Neural cell (in vitro differentiated cells): ENCODE measurements around the gene LY6G5B. TPM values are rescaled to one million over a fixed set of nuclear protein-coding genes. Genes with fewer than 3 reads are reported as not detected.
A peak's percentile ranks its signal among the peaks of the same experiment; 100 is the strongest.

ENCODE experiments used
- H2AFZ ChIP-seq: fragments of 200-600, 300-800 bp; sonication (generic), shearing (Covaris generic); 2 replicates; pipeline ENCODE4 v1.6.0; 2014; ENCODE audit warnings: low read depth, mild to moderate bottlenecking, antibody characterized with exemption, low read length, moderate library complexity
- H3F3A ChIP-seq: fragments of 200-600 bp; shearing (Covaris generic); 2 replicates; pipeline ENCODE4 v1.6.1; 2016; ENCODE audit warnings: mild to moderate bottlenecking, moderate library complexity, mixed read lengths, antibody characterized with exemption, low read length; ENCODE audit not compliant: insufficient read depth, poor library complexity, severe bottlenecking
- H3K27ac ChIP-seq: fragments of 200-600, 300-800 bp; sonication (generic), shearing (Covaris generic); 2 replicates; pipeline ENCODE4 v1.5.1; 2014; ENCODE audit warnings: mild to moderate bottlenecking, low read length, moderate library complexity
- H3K27me3 ChIP-seq: fragments of 300-800, 200-600 bp; sonication (generic), shearing (Covaris generic); 2 replicates; pipeline ENCODE4 v1.6.0; 2014; ENCODE audit warnings: mild to moderate bottlenecking, low read depth, low read length, moderate library complexity; ENCODE audit not compliant: insufficient read depth
- H3K36me3 ChIP-seq: fragments of 300-800, 200-600 bp; sonication (generic), shearing (Covaris generic); 2 replicates; pipeline ENCODE4 v1.5.1; 2014; ENCODE audit warnings: mild to moderate bottlenecking, antibody characterized with exemption, low read length, moderate library complexity; ENCODE audit not compliant: insufficient read depth
- H3K4me2 ChIP-seq: fragments of 300-800, 200-600 bp; sonication (generic), shearing (Covaris generic); 2 replicates; pipeline ENCODE4 v1.6.0; 2014; ENCODE audit warnings: mild to moderate bottlenecking, low read length
- H3K4me3 ChIP-seq: fragments of 300-800, 200-600 bp; sonication (generic), shearing (Covaris generic); 2 replicates; pipeline ENCODE4 v1.5.1; 2014; ENCODE audit warnings: mild to moderate bottlenecking, low read length, moderate library complexity
- H3K79me2 ChIP-seq: fragments of 200-600 bp; shearing (Covaris generic); replicated peaks from 2 replicates; pipeline ENCODE4 v1.6.0; 2014; ENCODE audit warnings: mild to moderate bottlenecking, low read length, moderate library complexity; ENCODE audit not compliant: insufficient read depth
- H3K9ac ChIP-seq: fragments of 300-800, 200-600 bp; sonication (generic), shearing (Covaris generic); 2 replicates; pipeline ENCODE4 v1.6.1; 2016; ENCODE audit warnings: mild to moderate bottlenecking, low read length, mixed read lengths
- H3K9me2 ChIP-seq: fragments of 200-600 bp; shearing (Covaris generic); 2 replicates; pipeline ENCODE4 v1.6.1; 2016; ENCODE audit warnings: mild to moderate bottlenecking, low read length, mixed read lengths; ENCODE audit not compliant: insufficient read depth
- H3K9me3 ChIP-seq: fragments of 200-600, 300-800 bp; sonication (generic), shearing (Covaris generic); 2 replicates; pipeline ENCODE4 v1.6.1; 2016; ENCODE audit warnings: mild to moderate bottlenecking, mixed run types, low read length, moderate library complexity, mixed read lengths
- H4K20me1 ChIP-seq: fragments of 200-600 bp; shearing (Covaris generic); 2 replicates; pipeline ENCODE4 v1.6.1; 2016; ENCODE audit warnings: mild to moderate bottlenecking, mixed run types; ENCODE audit not compliant: insufficient read depth
- EP300 ChIP-seq: fragments of 450-650 bp; conservative IDR thresholded peaks from 2 replicates; pipeline ENCODE4 v1.6.1; 2014; ENCODE audit warnings: antibody characterized with exemption, mild to moderate bottlenecking, moderate library complexity; ENCODE audit not compliant: poor library complexity, severe bottlenecking
- MXI1 ChIP-seq: fragments of 450-650 bp; conservative IDR thresholded peaks from 2 replicates; pipeline ENCODE4 v1.6.1; 2014; ENCODE audit warnings: antibody characterized with exemption, mild to moderate bottlenecking; ENCODE audit not compliant: poor library complexity, severe bottlenecking
- POLR2AphosphoS5 ChIP-seq: IDR thresholded peaks from 2 replicates; pipeline ENCODE4 v1.6.1; 2012
- RAD21 ChIP-seq: fragments of 450-650 bp; conservative IDR thresholded peaks from 2 replicates; pipeline ENCODE4 v1.6.1; 2014; ENCODE audit warnings: antibody characterized with exemption, mild to moderate bottlenecking, moderate library complexity
- SMC3 ChIP-seq: fragments of 450-650 bp; conservative IDR thresholded peaks from 2 replicates; pipeline ENCODE4 v1.6.1; 2014; ENCODE audit warnings: antibody characterized with exemption, mild to moderate bottlenecking, moderate library complexity; ENCODE audit not compliant: poor library complexity
- TAF1 ChIP-seq: IDR thresholded peaks from 2 replicates; pipeline ENCODE4 v1.6.1; 2012; ENCODE audit warnings: low read depth
- polyA plus RNA-seq: library from polyadenylated mRNA; depleted of rRNA; stranded (reverse); fragments of >200 nt; gene quantifications from 2 replicates; pipeline ENCODE4 v1.2.3, GENCODE V29; 2014
- TF ChIP-seq, protein P1 (sequence below): fragments of 450-650 bp; IDR thresholded peaks from 2 replicates; pipeline ENCODE4 v1.5.1; 2014; ENCODE audit warnings: antibody characterized with exemption, mild to moderate bottlenecking, moderate library complexity; ENCODE audit not compliant: poor library complexity, severe bottlenecking
- TF ChIP-seq, protein P2 (sequence below): IDR thresholded peaks from 2 replicates; pipeline ENCODE4 v1.6.1; 2012; ENCODE audit warnings: borderline replicate concordance

LY6G5B gene
- polyA plus RNA-seq, 1 donor from 2014 or later: 4.0 TPM

DNA sequence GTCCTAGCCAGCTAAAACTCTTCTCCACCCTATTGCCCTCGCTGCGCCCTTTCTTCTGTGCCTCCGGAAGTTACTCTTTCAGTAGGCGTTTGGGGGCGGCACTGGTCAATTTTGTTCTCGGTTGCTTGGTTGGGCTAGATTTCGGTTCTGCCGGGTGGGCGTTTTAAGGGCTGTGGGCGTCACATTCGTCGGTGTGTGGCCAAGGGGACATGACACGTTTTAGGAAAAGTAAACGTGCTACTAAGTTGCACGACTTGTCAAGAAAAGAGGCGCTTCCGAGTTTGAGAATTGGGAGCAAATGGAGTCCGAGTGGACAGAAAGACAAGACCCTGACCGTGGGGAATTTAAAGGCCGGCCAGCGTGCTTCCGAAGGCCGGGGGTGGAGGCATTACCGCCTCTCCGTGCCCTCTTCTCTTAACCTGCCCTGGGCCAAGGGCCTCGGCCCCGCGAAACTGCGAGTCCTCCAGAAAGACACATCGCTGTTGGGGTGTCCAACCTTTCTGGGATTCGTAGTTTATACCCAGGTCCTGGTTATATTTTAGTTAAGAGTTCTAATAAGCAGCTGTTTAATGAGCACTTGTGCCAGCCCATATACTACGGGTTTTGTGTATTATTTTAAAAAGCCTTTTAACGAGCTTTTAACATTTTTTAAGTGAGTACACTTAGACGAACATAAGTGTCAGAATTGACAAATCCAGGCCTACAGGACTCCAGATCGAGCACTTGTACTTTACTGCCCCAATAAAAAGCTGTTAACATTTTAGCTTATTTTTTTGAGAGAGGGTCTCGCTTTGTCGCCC, 16.7 kb upstream of the LY6G5B start:
- Histone ChIP-seq H3K36me3 (no peaks in the 10 kb centered on the region), H3K27me3 (no peaks in the 10 kb centered on the region), H3K9me3 (no peaks in the 10 kb centered on the region), H2AFZ (peak overlapping the region; percentile 66), H4K20me1 (no peaks in the 10 kb centered on the region), H3K9me2 (no peaks in the 10 kb centered on the region), H3K9ac (peak overlapping the region; percentile 90), H3K27ac (peak overlapping the region; percentile 98), H3F3A (peaks cover 3% of the 10 kb centered on the region), H3K4me3 (peak overlapping the region; percentile 72), H3K79me2 (peaks cover 30% of the 10 kb centered on the region), H3K4me2 (peak overlapping the region; percentile 95)
- TF ChIP-seq, protein P1, sequence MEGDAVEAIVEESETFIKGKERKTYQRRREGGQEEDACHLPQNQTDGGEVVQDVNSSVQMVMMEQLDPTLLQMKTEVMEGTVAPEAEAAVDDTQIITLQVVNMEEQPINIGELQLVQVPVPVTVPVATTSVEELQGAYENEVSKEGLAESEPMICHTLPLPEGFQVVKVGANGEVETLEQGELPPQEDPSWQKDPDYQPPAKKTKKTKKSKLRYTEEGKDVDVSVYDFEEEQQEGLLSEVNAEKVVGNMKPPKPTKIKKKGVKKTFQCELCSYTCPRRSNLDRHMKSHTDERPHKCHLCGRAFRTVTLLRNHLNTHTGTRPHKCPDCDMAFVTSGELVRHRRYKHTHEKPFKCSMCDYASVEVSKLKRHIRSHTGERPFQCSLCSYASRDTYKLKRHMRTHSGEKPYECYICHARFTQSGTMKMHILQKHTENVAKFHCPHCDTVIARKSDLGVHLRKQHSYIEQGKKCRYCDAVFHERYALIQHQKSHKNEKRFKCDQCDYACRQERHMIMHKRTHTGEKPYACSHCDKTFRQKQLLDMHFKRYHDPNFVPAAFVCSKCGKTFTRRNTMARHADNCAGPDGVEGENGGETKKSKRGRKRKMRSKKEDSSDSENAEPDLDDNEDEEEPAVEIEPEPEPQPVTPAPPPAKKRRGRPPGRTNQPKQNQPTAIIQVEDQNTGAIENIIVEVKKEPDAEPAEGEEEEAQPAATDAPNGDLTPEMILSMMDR: peak; percentile 56
- no peak for TF ChIP-seq EP300
- TF ChIP-seq MXI1: peak; percentile 82
- TF ChIP-seq TAF1: no peak
- TF ChIP-seq, protein P2, sequence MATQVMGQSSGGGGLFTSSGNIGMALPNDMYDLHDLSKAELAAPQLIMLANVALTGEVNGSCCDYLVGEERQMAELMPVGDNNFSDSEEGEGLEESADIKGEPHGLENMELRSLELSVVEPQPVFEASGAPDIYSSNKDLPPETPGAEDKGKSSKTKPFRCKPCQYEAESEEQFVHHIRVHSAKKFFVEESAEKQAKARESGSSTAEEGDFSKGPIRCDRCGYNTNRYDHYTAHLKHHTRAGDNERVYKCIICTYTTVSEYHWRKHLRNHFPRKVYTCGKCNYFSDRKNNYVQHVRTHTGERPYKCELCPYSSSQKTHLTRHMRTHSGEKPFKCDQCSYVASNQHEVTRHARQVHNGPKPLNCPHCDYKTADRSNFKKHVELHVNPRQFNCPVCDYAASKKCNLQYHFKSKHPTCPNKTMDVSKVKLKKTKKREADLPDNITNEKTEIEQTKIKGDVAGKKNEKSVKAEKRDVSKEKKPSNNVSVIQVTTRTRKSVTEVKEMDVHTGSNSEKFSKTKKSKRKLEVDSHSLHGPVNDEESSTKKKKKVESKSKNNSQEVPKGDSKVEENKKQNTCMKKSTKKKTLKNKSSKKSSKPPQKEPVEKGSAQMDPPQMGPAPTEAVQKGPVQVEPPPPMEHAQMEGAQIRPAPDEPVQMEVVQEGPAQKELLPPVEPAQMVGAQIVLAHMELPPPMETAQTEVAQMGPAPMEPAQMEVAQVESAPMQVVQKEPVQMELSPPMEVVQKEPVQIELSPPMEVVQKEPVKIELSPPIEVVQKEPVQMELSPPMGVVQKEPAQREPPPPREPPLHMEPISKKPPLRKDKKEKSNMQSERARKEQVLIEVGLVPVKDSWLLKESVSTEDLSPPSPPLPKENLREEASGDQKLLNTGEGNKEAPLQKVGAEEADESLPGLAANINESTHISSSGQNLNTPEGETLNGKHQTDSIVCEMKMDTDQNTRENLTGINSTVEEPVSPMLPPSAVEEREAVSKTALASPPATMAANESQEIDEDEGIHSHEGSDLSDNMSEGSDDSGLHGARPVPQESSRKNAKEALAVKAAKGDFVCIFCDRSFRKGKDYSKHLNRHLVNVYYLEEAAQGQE: peak; percentile 3
- TF ChIP-seq RAD21: peak; percentile 15

DNA sequence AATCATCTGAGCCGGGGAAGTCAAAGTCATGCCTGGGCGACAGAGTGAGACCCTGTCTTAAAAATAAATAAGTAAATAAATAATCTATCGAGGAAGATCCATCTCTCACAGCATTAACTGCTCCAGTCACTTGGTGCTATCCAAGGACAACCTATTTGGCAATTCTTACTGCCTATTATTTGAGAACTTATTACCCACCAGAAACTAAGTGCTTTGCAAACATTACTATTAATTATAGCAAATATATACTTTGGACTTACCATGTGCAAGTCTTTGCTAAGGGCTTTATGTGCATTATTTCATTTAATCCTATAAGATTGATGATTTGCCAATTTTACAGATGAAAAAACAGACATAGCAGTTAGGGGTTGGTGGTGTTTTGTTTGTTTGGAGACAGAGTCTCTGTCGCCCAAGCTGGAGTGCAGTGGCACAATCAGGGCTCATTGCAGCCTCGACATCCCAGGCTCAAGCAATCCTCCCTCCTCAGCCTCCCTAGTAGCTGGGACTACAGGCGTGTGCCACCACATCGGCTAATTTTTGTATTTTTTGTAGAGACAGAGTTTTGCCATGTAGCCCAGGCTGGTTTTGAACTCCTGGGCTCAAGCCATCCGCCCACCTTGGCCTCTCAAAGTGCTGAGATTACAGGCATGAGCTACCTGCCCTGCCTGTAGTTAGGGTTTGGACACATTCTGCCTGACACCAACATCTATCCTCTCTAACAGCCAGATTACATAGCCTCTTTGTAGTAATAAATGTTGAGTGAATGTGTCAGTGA, 15.0 kb upstream of the LY6G5B start:
- Histone ChIP-seq H3K4me2 (no peak overlapping the region), H3K27me3 (no peaks in the 10 kb centered on the region), H3K27ac (no peak overlapping the region), H3K9me3 (no peaks in the 10 kb centered on the region), H3F3A (peaks cover 3% of the 10 kb centered on the region), H3K9me2 (no peaks in the 10 kb centered on the region), H3K79me2 (peaks cover 26% of the 10 kb centered on the region), H3K4me3 (no peak overlapping the region), H3K9ac (no peak overlapping the region), H2AFZ (no peak overlapping the region), H4K20me1 (no peaks in the 10 kb centered on the region), H3K36me3 (no peaks in the 10 kb centered on the region)
- no peak for TF ChIP-seq SMC3
- TF ChIP-seq POLR2AphosphoS5: no peak
- no peak for TF ChIP-seq TAF1
- TF ChIP-seq MXI1: no peak
- TF ChIP-seq EP300: no peak
- TF ChIP-seq, protein P2: no peak
